SK-N-MC (cell line): Measurements from ENCODE around the gene HECTD4.

Experiments used
- EZH2 ChIP-seq: fragments of 200-600 bp; sonication (generic); IDR thresholded peaks from one replicate; pipeline ENCODE4 v1.6.1; 2017; ENCODE audit warnings: antibody characterized with exemption
- FOXP2 ChIP-seq: optimal IDR thresholded peaks from 2 replicates; pipeline ENCODE3; 2011; ENCODE audit warnings: mild to moderate bottlenecking, moderate library complexity; ENCODE audit not compliant: insufficient read depth; ENCODE audit errors: extremely low read length, control extremely low read depth
- POLR2AphosphoS5 ChIP-seq: IDR thresholded peaks from 2 replicates; pipeline ENCODE4 v1.6.1; 2012; ENCODE audit warnings: mild to moderate bottlenecking, low read depth, low read length, borderline replicate concordance

- TF ChIP-seq POLR2AphosphoS5 (no peak), EZH2 (no peak), FOXP2 (no peak)
Observed at GRCh38 chr12:112159146-112159541, 223.1 kb downstream of the HECTD4 start.
